GM23338 (cell line): ENCODE results near the gene TCFL5. TPM values are rescaled to one million over a fixed set of nuclear protein-coding genes. Genes with fewer than 3 reads are reported as not detected.

ENCODE experiments used
- ATAC-seq: fragments of 200-7000 bp; cut with Tn5 transposase; 3 replicates; pipeline ENCODE4 v1.9.1; 2020
- DNase-seq: peaks from one replicate; pipeline ENCODE4 v3.0.0-alpha.2; 2015; ENCODE audit warnings: low spot score
- H2AFZ ChIP-seq: fragments of 200-600 bp; sonication (generic); 2 replicates; pipeline ENCODE4 v1.8.0; 2016; ENCODE audit warnings: antibody characterized with exemption, mild to moderate bottlenecking, moderate library complexity
- H3F3A ChIP-seq: fragments of 200-600 bp; sonication (generic); replicated peaks from 2 replicates; pipeline ENCODE4 v1.8.0; 2017; ENCODE audit warnings: antibody characterized with exemption, mixed run types, low read depth
- H3K27ac ChIP-seq: fragments of 200-600 bp; sonication (generic); 2 replicates; pipeline ENCODE4 v1.6.1; 2016; ENCODE audit warnings: low read depth
- H3K27me3 ChIP-seq: fragments of 200-600 bp; sonication (generic); 2 replicates; pipeline ENCODE4 v1.8.0; 2016; ENCODE audit warnings: mild to moderate bottlenecking, mixed run types, moderate library complexity; ENCODE audit not compliant: insufficient read depth
- H3K36me3 ChIP-seq: fragments of 200-600 bp; sonication (generic); 2 replicates; pipeline ENCODE4 v1.8.0; 2016; ENCODE audit warnings: mild to moderate bottlenecking; ENCODE audit not compliant: insufficient read depth
- H3K4me1 ChIP-seq: fragments of 200-600 bp; sonication (generic); 2 replicates; pipeline ENCODE4 v1.8.0; 2016; ENCODE audit warnings: mild to moderate bottlenecking, moderate library complexity; ENCODE audit not compliant: insufficient read depth
- H3K4me2 ChIP-seq: fragments of 200-600 bp; sonication (generic); 2 replicates; pipeline ENCODE4 v1.7.1; 2017; ENCODE audit warnings: mixed run types
- H3K4me3 ChIP-seq: fragments of 200-600 bp; sonication (generic); 2 replicates; pipeline ENCODE4 v1.6.1; 2016; ENCODE audit warnings: mixed run types
- H3K79me2 ChIP-seq: fragments of 200-600 bp; sonication (generic); replicated peaks from 2 replicates; pipeline ENCODE4 v1.8.0; 2017; ENCODE audit warnings: mild to moderate bottlenecking; ENCODE audit not compliant: insufficient read depth
- H3K9me2 ChIP-seq: fragments of 200-600 bp; sonication (generic); 2 replicates; pipeline ENCODE4 v1.8.0; 2017; ENCODE audit not compliant: insufficient read depth
- H4K20me1 ChIP-seq: fragments of 200-600 bp; sonication (generic); replicated peaks from 2 replicates; pipeline ENCODE4 v1.8.0; 2017; ENCODE audit warnings: mild to moderate bottlenecking; ENCODE audit not compliant: insufficient read depth
- H3K27ac Mint-ChIP-seq: 2 replicates; pipeline ENCODE4 v1.8.0; 2020; ENCODE audit warnings: inconsistent platforms, mild to moderate bottlenecking, moderate library complexity, mixed read lengths
- H3K27me3 Mint-ChIP-seq: 3 replicates; pipeline ENCODE4 v1.8.0; 2022; ENCODE audit warnings: low read depth, mild to moderate bottlenecking, moderate library complexity, mixed read lengths, inconsistent platforms; ENCODE audit not compliant: insufficient read depth, poor library complexity
- H3K36me3 Mint-ChIP-seq: 3 replicates; pipeline ENCODE4 v1.8.0; 2021; ENCODE audit warnings: low read depth, mild to moderate bottlenecking, inconsistent platforms, moderate library complexity, mixed read lengths
- H3K4me1 Mint-ChIP-seq: 3 replicates; pipeline ENCODE4 v1.8.0; 2020; ENCODE audit warnings: mild to moderate bottlenecking, inconsistent platforms, mixed read lengths
- H3K4me3 Mint-ChIP-seq: 3 replicates; pipeline ENCODE4 v1.8.0; 2021; ENCODE audit warnings: moderate library complexity, mild to moderate bottlenecking, inconsistent platforms, mixed read lengths
- H3K9me3 Mint-ChIP-seq: 3 replicates; pipeline ENCODE4 v1.8.0; 2020; ENCODE audit warnings: moderate library complexity, mild to moderate bottlenecking, inconsistent platforms, mixed read lengths
- CREB1 ChIP-seq: fragments of 250-450 bp; sonication (Bioruptor Pico); IDR thresholded peaks from 2 replicates; pipeline ENCODE4 v1.5.0; 2020; ENCODE audit warnings: low read depth, mild to moderate bottlenecking, moderate library complexity
- ETS1 ChIP-seq: IDR thresholded peaks from 2 replicates; pipeline ENCODE4 v1.6.1; 2016; ENCODE audit warnings: antibody characterized with exemption
- EZH2phosphoT487 ChIP-seq: fragments of 200-600 bp; sonication (generic); IDR thresholded peaks from one replicate; pipeline ENCODE4 v1.8.1; 2018; ENCODE audit warnings: antibody characterized with exemption; ENCODE audit not compliant: unreplicated experiment
- JUNB ChIP-seq: IDR thresholded peaks from one replicate; pipeline ENCODE4 v1.6.1; 2016; ENCODE audit warnings: antibody characterized with exemption; ENCODE audit not compliant: unreplicated experiment
- POLR2AphosphoS5 ChIP-seq: IDR thresholded peaks from 2 replicates; pipeline ENCODE4 v1.6.1; 2016; ENCODE audit warnings: antibody characterized with exemption, low read depth
- STAT1 ChIP-seq: IDR thresholded peaks from one replicate; pipeline ENCODE4 v1.6.1; 2016; ENCODE audit warnings: antibody characterized with exemption; ENCODE audit not compliant: unreplicated experiment
- ZNF331 ChIP-seq: fragments of 250-450 bp; sonication (Bioruptor Pico); IDR thresholded peaks from 2 replicates; pipeline ENCODE4 v1.5.0; 2020; ENCODE audit warnings: low read depth, mild to moderate bottlenecking, moderate library complexity
- polyA plus RNA-seq: library from polyadenylated mRNA; unstranded; fragments of >200 nt; fragmentation: Nextera tagmentation; extraction: Ambion mirVana; gene quantifications from 2 replicates; pipeline ENCODE4 v1.2.1, GENCODE V29; 2016
- total RNA-seq: library from RNA; depleted of rRNA; stranded (reverse); fragments of >200 nt; shearing (Covaris generic); gene quantifications from 2 replicates; pipeline ENCODE4 v1.2.3, GENCODE V29; 2014
- TF ChIP-seq, protein P1 (sequence below), 2 experiments: fragments of 200-600 bp in 1 of 2; sonication (generic) in 1 of 2; conservative IDR thresholded peaks; 2 replicates each; pipeline versions ENCODE4 v1.5.1 to v1.6.1; 2016 to 2017; ENCODE audit warnings: antibody characterized with exemption in 2 of 2, low read depth in 2 of 2, mild to moderate bottlenecking in 2 of 2, moderate library complexity in 1 of 2
- TF ChIP-seq, protein P2 (sequence below): IDR thresholded peaks from one replicate; pipeline ENCODE4 v1.6.1; 2018; ENCODE audit warnings: antibody characterized with exemption; ENCODE audit not compliant: unreplicated experiment
- TF ChIP-seq, protein P3 (sequence below): fragments of 250-450 bp; sonication (Bioruptor Pico); IDR thresholded peaks from 2 replicates; pipeline ENCODE4 v1.5.0; 2020; ENCODE audit warnings: mild to moderate bottlenecking, moderate library complexity

TCFL5 gene
- total and polyA plus RNA-seq, 2 experiments from 2014 or later = 5.8 to 19.3 TPM

- Mint-ChIP-seq H3K9me3 (no peaks in the 10 kb centered on the region; the same call in 2 of the 3 replicates), H3K27me3 (peaks cover 19% of the 10 kb centered on the region), H3K4me3 (no peak overlapping the region), H3K4me1 (peaks cover 19% of the 10 kb centered on the region), H3K36me3 (peaks cover 94% of the 10 kb centered on the region), H3K27ac (no peak overlapping the region)
- H3K9me2 ChIP-seq = no peaks in the 10 kb centered on the region
- peaks cover 89% of the 10 kb centered on the region for H3F3A ChIP-seq
- peaks cover 81% of the 10 kb centered on the region for H3K36me3 ChIP-seq
- no peak overlapping the region for H3K4me2 ChIP-seq
- H3K4me3 ChIP-seq = no peak overlapping the region
- no peak for ATAC-seq
- peaks cover 27% of the 10 kb centered on the region for H4K20me1 ChIP-seq
- no peak for DNase-seq
- H3K79me2 ChIP-seq = no peaks in the 10 kb centered on the region
- H2AFZ ChIP-seq = no peak overlapping the region
- no peaks in the 10 kb centered on the region for H3K27me3 ChIP-seq
- TF ChIP-seq ZNF331 (CRISPR knock-in tag) = no peak
- TF ChIP-seq, protein P1, sequence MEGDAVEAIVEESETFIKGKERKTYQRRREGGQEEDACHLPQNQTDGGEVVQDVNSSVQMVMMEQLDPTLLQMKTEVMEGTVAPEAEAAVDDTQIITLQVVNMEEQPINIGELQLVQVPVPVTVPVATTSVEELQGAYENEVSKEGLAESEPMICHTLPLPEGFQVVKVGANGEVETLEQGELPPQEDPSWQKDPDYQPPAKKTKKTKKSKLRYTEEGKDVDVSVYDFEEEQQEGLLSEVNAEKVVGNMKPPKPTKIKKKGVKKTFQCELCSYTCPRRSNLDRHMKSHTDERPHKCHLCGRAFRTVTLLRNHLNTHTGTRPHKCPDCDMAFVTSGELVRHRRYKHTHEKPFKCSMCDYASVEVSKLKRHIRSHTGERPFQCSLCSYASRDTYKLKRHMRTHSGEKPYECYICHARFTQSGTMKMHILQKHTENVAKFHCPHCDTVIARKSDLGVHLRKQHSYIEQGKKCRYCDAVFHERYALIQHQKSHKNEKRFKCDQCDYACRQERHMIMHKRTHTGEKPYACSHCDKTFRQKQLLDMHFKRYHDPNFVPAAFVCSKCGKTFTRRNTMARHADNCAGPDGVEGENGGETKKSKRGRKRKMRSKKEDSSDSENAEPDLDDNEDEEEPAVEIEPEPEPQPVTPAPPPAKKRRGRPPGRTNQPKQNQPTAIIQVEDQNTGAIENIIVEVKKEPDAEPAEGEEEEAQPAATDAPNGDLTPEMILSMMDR (conservative IDR thresholded peaks at IDR 0.05; ENCODE audit: low read depth in 2 of 2) = no peak
- no peak for TF ChIP-seq JUNB
- TF ChIP-seq ETS1 = no peak
- TF ChIP-seq, protein P2, sequence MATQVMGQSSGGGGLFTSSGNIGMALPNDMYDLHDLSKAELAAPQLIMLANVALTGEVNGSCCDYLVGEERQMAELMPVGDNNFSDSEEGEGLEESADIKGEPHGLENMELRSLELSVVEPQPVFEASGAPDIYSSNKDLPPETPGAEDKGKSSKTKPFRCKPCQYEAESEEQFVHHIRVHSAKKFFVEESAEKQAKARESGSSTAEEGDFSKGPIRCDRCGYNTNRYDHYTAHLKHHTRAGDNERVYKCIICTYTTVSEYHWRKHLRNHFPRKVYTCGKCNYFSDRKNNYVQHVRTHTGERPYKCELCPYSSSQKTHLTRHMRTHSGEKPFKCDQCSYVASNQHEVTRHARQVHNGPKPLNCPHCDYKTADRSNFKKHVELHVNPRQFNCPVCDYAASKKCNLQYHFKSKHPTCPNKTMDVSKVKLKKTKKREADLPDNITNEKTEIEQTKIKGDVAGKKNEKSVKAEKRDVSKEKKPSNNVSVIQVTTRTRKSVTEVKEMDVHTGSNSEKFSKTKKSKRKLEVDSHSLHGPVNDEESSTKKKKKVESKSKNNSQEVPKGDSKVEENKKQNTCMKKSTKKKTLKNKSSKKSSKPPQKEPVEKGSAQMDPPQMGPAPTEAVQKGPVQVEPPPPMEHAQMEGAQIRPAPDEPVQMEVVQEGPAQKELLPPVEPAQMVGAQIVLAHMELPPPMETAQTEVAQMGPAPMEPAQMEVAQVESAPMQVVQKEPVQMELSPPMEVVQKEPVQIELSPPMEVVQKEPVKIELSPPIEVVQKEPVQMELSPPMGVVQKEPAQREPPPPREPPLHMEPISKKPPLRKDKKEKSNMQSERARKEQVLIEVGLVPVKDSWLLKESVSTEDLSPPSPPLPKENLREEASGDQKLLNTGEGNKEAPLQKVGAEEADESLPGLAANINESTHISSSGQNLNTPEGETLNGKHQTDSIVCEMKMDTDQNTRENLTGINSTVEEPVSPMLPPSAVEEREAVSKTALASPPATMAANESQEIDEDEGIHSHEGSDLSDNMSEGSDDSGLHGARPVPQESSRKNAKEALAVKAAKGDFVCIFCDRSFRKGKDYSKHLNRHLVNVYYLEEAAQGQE = no peak
- no peak for TF ChIP-seq POLR2AphosphoS5
- no peak for TF ChIP-seq EZH2phosphoT487
- TF ChIP-seq STAT1 = no peak
- TF ChIP-seq, protein P3, sequence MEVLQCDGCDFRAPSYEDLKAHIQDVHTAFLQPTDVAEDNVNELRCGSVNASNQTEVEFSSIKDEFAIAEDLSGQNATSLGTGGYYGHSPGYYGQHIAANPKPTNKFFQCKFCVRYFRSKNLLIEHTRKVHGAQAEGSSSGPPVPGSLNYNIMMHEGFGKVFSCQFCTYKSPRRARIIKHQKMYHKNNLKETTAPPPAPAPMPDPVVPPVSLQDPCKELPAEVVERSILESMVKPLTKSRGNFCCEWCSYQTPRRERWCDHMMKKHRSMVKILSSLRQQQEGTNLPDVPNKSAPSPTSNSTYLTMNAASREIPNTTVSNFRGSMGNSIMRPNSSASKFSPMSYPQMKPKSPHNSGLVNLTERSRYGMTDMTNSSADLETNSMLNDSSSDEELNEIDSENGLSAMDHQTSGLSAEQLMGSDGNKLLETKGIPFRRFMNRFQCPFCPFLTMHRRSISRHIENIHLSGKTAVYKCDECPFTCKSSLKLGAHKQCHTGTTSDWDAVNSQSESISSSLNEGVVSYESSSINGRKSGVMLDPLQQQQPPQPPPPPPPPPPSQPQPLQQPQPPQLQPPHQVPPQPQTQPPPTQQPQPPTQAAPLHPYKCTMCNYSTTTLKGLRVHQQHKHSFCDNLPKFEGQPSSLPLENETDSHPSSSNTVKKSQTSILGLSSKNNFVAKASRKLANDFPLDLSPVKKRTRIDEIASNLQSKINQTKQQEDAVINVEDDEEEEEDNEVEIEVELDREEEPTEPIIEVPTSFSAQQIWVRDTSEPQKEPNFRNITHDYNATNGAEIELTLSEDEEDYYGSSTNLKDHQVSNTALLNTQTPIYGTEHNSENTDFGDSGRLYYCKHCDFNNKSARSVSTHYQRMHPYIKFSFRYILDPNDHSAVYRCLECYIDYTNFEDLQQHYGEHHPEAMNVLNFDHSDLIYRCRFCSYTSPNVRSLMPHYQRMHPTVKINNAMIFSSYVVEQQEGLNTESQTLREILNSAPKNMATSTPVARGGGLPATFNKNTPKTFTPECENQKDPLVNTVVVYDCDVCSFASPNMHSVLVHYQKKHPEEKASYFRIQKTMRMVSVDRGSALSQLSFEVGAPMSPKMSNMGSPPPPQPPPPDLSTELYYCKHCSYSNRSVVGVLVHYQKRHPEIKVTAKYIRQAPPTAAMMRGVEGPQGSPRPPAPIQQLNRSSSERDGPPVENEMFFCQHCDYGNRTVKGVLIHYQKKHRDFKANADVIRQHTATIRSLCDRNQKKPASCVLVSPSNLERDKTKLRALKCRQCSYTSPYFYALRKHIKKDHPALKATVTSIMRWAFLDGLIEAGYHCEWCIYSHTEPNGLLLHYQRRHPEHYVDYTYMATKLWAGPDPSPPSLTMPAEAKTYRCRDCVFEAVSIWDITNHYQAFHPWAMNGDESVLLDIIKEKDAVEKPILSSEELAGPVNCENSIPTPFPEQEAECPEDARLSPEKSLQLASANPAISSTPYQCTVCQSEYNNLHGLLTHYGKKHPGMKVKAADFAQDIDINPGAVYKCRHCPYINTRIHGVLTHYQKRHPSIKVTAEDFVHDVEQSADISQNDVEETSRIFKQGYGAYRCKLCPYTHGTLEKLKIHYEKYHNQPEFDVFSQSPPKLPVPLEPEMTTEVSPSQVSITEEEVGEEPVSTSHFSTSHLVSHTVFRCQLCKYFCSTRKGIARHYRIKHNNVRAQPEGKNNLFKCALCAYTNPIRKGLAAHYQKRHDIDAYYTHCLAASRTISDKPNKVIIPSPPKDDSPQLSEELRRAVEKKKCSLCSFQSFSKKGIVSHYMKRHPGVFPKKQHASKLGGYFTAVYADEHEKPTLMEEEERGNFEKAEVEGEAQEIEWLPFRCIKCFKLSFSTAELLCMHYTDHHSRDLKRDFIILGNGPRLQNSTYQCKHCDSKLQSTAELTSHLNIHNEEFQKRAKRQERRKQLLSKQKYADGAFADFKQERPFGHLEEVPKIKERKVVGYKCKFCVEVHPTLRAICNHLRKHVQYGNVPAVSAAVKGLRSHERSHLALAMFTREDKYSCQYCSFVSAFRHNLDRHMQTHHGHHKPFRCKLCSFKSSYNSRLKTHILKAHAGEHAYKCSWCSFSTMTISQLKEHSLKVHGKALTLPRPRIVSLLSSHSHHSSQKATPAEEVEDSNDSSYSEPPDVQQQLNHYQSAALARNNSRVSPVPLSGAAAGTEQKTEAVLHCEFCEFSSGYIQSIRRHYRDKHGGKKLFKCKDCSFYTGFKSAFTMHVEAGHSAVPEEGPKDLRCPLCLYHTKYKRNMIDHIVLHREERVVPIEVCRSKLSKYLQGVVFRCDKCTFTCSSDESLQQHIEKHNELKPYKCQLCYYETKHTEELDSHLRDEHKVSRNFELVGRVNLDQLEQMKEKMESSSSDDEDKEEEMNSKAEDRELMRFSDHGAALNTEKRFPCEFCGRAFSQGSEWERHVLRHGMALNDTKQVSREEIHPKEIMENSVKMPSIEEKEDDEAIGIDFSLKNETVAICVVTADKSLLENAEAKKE (CRISPR knock-in tag) = no peak
- no peak for TF ChIP-seq CREB1
- H3K4me1 ChIP-seq = peaks cover 6% of the 10 kb centered on the region; the same call in 1 of the 2 replicates
- H3K27ac ChIP-seq = no peak overlapping the region
These were observed 28.8 kb upstream of the TCFL5 start for GRCh38 chr20:62890444-62890843.
